Right cardiac atrium (tissue), 5 donors: ENCODE measurements around the gene SLC66A1. TPM values are rescaled to one million over a fixed set of nuclear protein-coding genes. Genes with fewer than 3 reads are reported as not detected.
"Not testable (repeated sequence)": the region's sequence is repeated elsewhere in the genome, so short reads cannot be mapped to it uniquely, and the experiment has no call there.

Experiments used
- ATAC-seq, 2 donors: fragments of 200-7000 bp; cut with Tn5 transposase; one replicate each; pipeline versions ENCODE4 v1.8.0 to v1.9.1; 2020; ENCODE audit warnings: moderate library complexity in 2 of 2, mild to moderate bottlenecking in 1 of 2
- DNase-seq, 3 donors: peaks; one replicate each; pipeline ENCODE4 v3.0.0-alpha.2; 2020
- H3K27ac ChIP-seq: one replicate; pipeline ENCODE4 v1.5.1; 2013; ENCODE audit warnings: mild to moderate bottlenecking, low read length, control low read depth, moderate library complexity
- H3K27me3 ChIP-seq: one replicate; pipeline ENCODE4 v1.6.1; 2013; ENCODE audit not compliant: control insufficient read depth, insufficient read depth
- H3K4me1 ChIP-seq: one replicate; pipeline ENCODE4 v1.6.1; 2013; ENCODE audit warnings: low read length; ENCODE audit not compliant: control insufficient read depth, insufficient read depth
- H3K4me3 ChIP-seq: one replicate; pipeline ENCODE4 v1.5.1; 2013; ENCODE audit warnings: low read length, control low read depth
- H3K9me3 ChIP-seq: one replicate; pipeline ENCODE4 v1.6.1; 2013; ENCODE audit warnings: low read length; ENCODE audit not compliant: control insufficient read depth
- WGBS: extraction: QIAGEN DNeasy Blood & Tissue Kit; methylation state at CpG from one replicate; pipeline ENCODE4 v1.1.7; 2013; 5-methylcytosine and 5-hydroxymethylcytosine counted together
- intact Hi-C, 4 donors: fragments of 100-400 bp; cut with DNase I; formaldehyde crosslinking; loops; one replicate each; pipeline versions ENCODE4 v1.11.0 to v1.14.0; 2022 to 2023
- polyA plus RNA-seq: library from polyadenylated mRNA; stranded (reverse); fragments of 200-250 nt; gene quantifications from one replicate; pipeline ENCODE4 v1.2.3, GENCODE V29; 2013
- total RNA-seq, 4 donors: library from RNA; stranded (reverse); fragmentation: NEBNext Ultra II Directional; extraction: Animal tissue kit (Norgen Biotek cat#: 25700); gene quantifications; one replicate each; pipeline ENCODE4 v1.2.1, GENCODE V29; 2021
- donor health status: healthy with polysubstance abuse.
- donor health status: DM: no; HTN: yes; CAD: no.
- donor health status: DM: no; HTN: no; CAD: no.
- donor health status: DM: no; HTN: yes; CAD: no; lungs with severe emphysema.
- donor health status: DM: yes; HTN: yes; CAD: no.

SLC66A1 gene
- total and polyA plus RNA-seq, 5 donors: 6.6 to 9.2 (median 7.2) TPM

GRCh38 chr1:19283891-19284290, 28.2 kb upstream of the SLC66A1 start:
- no peak for ATAC-seq
- intact Hi-C loops: no loop called here
- no peak overlapping the region for H3K27ac ChIP-seq
- no peak overlapping the region for H3K4me3 ChIP-seq
- no peaks in the 10 kb centered on the region for H3K27me3 ChIP-seq
- H3K9me3 ChIP-seq: no peaks in the 10 kb centered on the region
- H3K4me1 ChIP-seq: no peaks in the 10 kb centered on the region
- no peak for DNase-seq
- WGBS: 96% methylated on average over 9 of the region's 9 CpGs

- intact Hi-C loops: no loop called here
- Histone ChIP-seq H3K27ac (no peak overlapping the region), H3K4me1 (no peaks in the 10 kb centered on the region), H3K9me3 (no peaks in the 10 kb centered on the region), H3K4me3 (no peak overlapping the region), H3K27me3 (no peaks in the 10 kb centered on the region)
- DNase-seq (no peak), ATAC-seq (no peak)
- 86% methylated on average over 8 of the region's 8 CpGs for WGBS
Observed at GRCh38 chr1:19284881-19285280, 27.2 kb upstream of the SLC66A1 start.

GRCh38 chr1:19285366-19285765, 26.8 kb upstream of the SLC66A1 start:
- H3K9me3 ChIP-seq, H3K27me3 ChIP-seq, intact Hi-C loops, DNase-seq, ATAC-seq, H3K27ac ChIP-seq, H3K4me3 ChIP-seq, H3K4me1 ChIP-seq: not testable (repeated sequence)
- WGBS: 89% methylated on average over 3 of the region's 3 CpGs

- H3K4me3 ChIP-seq, H3K4me1 ChIP-seq, intact Hi-C loops, ATAC-seq, H3K27ac ChIP-seq, H3K27me3 ChIP-seq, DNase-seq, H3K9me3 ChIP-seq: not testable (repeated sequence)
- WGBS: 89% methylated on average over 3 of the region's 3 CpGs
Observed at GRCh38 chr1:19285807-19286206, 26.3 kb upstream of the SLC66A1 start.

GRCh38 chr1:19287436-19288185, 24.5 kb upstream of the SLC66A1 start:
- H3K9me3 ChIP-seq: no peaks in the 10 kb centered on the region
- 91% methylated on average over 13 of the region's 13 CpGs for WGBS
- intact Hi-C loops: no loop called here
- H3K4me1 ChIP-seq: no peaks in the 10 kb centered on the region
- H3K27ac ChIP-seq: no peak overlapping the region
- no peak for DNase-seq
- no peak overlapping the region for H3K4me3 ChIP-seq
- no peaks in the 10 kb centered on the region for H3K27me3 ChIP-seq
- ATAC-seq: peak in 1 of 2 donors; percentile 14

GRCh38 chr1:19288324-19289241, 23.5 kb upstream of the SLC66A1 start, which contains the start of gene AKR7A3:
Gene AKR7A3, minus strand, starts transcription at chr1:19288770. Its CDS starts 61 bp downstream, at chr1:19288709.
- H3K27ac ChIP-seq, H3K27me3 ChIP-seq, H3K9me3 ChIP-seq, H3K4me1 ChIP-seq, intact Hi-C loops: not testable (repeated sequence)
- 12% methylated on average over 71 of the region's 82 CpGs for WGBS
- peak within 1 kb of the TSS; percentile 5 for H3K4me3 ChIP-seq
- DNase-seq (peak; percentile 65 to 83 (median 74)), ATAC-seq (peak; percentile 84 to 90)

GRCh38 chr1:19289244-19289643, 22.9 kb upstream of the SLC66A1 start:
- peak; percentile 53 to 58 for ATAC-seq

GRCh38 chr1:19294638-19295037, 17.5 kb upstream of the SLC66A1 start:
- Histone ChIP-seq H3K27ac (no peak overlapping the region), H3K4me3 (no peak overlapping the region), H3K9me3 (peaks cover 3% of the 10 kb centered on the region), H3K27me3 (no peaks in the 10 kb centered on the region), H3K4me1 (no peaks in the 10 kb centered on the region)
- DNase-seq (no peak), ATAC-seq (no peak)
- intact Hi-C loops: no loop called here
- WGBS: 96% methylated on average over 2 of the region's 2 CpGs

More at GRCh38 chr1:19289244-19289643, 22.9 kb upstream of the SLC66A1 start:
- WGBS: 24% methylated on average over 2 of the region's 2 CpGs
- no peaks in the 10 kb centered on the region for H3K4me1 ChIP-seq
- H3K27ac ChIP-seq: no peak overlapping the region
- no peaks in the 10 kb centered on the region for H3K9me3 ChIP-seq
- intact Hi-C loops: no loop called here
- H3K4me3 ChIP-seq: peak overlapping the region; percentile 5
- H3K27me3 ChIP-seq: no peaks in the 10 kb centered on the region
- DNase-seq: no peak

- intact Hi-C loops: no loop called here
- no peak for ATAC-seq
- Histone ChIP-seq H3K4me3 (no peak overlapping the region), H3K27ac (no peak overlapping the region), H3K4me1 (no peaks in the 10 kb centered on the region), H3K27me3 (no peaks in the 10 kb centered on the region), H3K9me3 (no peaks in the 10 kb centered on the region)
- no peak for DNase-seq
- 89% methylated on average over 2 of the region's 2 CpGs for WGBS
Observed at GRCh38 chr1:19300211-19300610, 11.9 kb upstream of the SLC66A1 start.

- H3K9me3 ChIP-seq, H3K4me3 ChIP-seq, intact Hi-C loops, H3K27ac ChIP-seq, ATAC-seq, H3K27me3 ChIP-seq, H3K4me1 ChIP-seq, DNase-seq: not testable (repeated sequence)
- WGBS: 90% methylated on average over 10 of the region's 10 CpGs
Observed at GRCh38 chr1:19304081-19304480, 8.0 kb upstream of the SLC66A1 start.

GRCh38 chr1:19305880-19306279, 6.2 kb upstream of the SLC66A1 start:
- no peaks in the 10 kb centered on the region for H3K4me1 ChIP-seq
- 84% methylated on average over 11 of the region's 11 CpGs for WGBS
- intact Hi-C loops: no loop called here

More at GRCh38 chr1:19305880-19306279, 6.2 kb upstream of the SLC66A1 start:
- H3K4me3 ChIP-seq: no peak overlapping the region
- no peaks in the 10 kb centered on the region for H3K27me3 ChIP-seq
- DNase-seq (no peak), ATAC-seq (no peak)
- H3K9me3 ChIP-seq: no peaks in the 10 kb centered on the region
- H3K27ac ChIP-seq: no peak overlapping the region
